AG20443 (cell line): Measurements from ENCODE around the gene DAPK2.
"Not testable (repeated sequence)": the region's sequence is repeated elsewhere in the genome, so short reads cannot be mapped to it uniquely, and the experiment has no call there.

Experiments used
- DNase-seq: peaks from one replicate; pipeline ENCODE4 v3.0.0; 2012; ENCODE audit warnings: low spot score, mixed read lengths

The DAPK2 gene

DNA sequence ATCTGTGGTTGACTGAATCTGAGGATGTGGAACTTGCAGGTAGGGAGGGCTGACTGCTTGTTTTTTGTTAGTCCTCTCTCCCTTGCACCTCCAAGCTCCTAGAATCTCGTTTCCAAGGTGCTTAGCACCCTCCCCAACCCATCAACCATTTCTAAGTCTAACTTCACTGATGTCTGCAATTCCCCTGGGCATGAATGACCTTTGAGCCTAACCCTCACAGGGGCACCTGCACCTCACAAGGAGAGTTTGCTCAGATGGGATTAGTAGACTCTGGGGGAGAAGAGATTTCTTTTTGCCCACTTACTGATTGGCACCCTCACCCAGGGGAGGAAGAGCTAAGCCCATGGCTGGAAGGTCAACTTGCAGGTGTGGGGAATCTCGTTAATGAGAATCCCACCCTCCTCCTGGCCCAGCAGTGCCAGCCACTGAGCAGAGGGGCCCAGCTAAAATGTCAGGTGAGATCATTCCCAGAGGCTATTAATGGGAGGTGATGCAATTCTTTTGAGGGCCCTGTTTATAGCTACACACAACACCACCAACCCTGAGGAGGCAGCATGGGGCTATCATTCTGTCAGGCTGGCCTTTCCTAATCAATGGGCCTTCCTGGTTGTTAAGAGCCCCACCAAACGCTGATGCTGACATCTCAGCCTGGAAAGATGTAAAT, 130.9 kb downstream of the DAPK2 start:
- DNase-seq: no peak

DNA sequence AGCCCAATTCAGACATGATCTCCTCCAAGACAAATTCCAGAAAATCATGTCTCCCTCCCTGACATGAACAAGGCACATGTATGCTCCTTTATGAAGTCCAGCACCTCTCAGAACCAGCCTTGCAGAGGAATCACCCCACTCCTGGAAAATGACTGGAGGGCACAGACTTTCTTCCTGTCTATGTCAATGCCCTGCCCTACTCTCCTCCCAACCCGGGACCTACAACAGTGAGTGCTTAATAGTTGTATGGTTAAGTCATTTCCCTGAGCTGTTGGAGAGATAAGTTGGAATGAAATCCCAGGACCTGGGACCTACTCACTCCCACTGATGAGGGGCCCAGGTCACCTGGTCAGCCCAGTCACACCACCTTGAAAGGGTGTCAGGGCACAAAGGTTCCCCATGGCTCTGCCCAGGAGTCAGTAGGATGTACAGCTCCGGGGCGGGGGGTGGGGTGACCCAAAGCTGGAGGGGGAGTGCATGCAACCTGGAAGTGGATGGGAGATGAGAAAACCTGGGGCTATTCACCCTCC, 132.4 kb downstream of the DAPK2 start:
- no peak for DNase-seq

DNA sequence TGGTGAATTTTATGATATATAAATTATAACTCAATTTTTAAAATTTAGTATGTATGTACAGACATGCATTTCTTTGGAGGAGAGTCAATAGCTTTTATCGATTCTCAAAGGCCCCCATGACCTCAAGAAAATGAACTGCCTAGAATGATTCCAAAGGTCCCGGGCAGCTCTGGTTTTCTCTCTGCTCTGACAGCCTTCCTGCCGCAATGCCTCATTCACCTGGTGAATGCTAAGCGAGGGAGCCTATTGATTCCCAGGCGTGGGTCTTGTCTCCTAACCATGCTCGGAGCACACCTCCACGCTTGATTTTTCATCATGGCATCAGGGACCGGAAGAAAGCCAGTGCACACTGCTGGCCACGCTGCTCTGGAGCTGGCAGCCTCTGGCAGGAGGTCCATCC, 132.9 kb downstream of the DAPK2 start:
- no peak for DNase-seq

DNA sequence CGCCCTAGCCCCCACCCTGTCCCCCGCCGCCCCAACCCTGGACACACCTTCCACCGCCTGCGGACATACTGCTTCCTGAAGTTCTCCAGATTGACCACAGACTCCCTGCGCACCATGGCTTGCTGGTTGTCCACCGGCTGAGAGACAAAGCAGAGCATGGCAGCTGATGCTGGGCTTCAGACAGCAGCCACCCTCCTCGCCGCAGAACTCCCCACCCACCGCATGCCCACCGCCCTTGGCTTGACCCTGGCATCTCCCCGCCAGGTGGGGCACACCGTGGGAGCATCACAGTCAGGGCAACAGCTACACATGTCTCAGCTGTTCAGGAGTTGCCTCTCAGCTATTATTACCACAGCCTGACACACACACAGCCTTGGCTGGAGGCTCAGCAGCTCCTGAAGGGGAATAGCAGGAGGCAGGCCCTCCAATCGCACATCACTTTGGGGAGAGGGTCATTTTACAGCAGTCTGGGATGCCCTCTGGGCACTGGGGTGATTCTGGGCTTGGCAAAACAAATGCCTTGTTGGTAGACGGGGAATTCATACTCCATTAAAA, 134.1 kb downstream of the DAPK2 start:
- no peak for DNase-seq

DNA sequence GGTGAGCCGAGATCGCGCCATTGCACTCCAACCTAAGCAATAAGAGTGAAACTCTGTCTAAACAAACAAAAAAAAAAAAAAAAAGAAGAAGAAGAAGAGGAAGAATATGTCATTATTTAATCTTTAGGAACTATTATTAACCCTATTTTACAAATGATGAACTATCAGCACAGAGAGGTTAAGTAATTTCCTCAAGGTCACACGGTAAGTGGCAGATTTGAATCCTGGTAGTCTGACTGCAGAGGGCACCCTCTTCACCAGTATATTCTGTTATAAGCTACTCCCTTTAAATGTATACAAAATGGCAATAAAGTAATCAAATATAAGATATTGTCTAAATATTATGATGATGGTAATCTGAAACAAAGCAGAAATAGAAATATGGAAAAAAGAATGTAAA, 135.1 kb downstream of the DAPK2 start:
- DNase-seq: no peak

DNA sequence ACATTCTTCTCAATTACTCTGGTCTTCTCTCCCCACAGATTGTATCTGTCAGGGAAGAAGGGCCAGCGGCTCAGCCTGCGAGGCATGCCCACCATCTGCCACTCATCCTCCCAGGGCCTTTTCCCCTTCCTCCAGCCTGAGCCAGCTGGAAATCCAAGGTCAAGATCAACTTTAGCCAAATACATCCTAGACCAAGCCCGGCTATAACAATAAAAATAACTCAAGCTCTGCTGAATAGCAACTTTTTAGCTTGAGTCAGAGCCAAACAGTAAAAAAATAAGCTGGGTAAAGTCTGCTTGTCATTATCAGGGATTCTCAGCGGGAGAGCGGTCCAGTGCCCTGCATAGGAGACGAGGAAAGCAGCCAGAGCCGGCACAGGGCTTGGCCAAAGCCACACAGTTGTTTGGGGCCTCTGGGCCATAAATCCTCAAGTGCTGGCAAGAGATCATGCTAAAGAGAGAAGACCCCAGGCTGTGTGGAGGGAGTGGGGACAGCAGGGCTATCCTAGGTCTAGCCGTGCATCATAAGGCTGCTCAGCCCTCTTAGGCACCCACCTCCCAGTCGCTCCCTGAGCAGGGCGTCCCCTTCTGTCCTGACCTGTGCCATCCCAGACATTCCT, 136.4 kb downstream of the DAPK2 start:
- DNase-seq: peak; percentile 81

DNA sequence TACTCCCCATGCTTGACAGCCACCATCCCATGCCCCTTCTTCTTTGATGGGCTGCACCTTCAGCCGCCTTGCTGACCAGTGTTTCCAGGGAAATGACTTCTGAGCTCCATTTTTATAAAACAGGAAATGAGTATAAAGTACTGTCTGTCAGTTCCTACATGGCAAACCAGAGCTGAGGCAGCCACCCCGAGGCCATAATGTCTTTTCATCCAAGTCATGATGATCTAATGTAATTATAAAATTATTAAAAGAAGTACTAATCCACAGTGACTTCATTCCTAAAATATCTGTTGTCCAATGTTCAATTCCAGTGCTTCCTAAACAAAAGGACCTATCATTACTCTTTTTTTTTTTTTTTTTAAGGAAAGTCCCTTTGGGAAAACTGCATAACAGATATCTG, 137.3 kb downstream of the DAPK2 start:
- DNase-seq: peak; percentile 35

DNA sequence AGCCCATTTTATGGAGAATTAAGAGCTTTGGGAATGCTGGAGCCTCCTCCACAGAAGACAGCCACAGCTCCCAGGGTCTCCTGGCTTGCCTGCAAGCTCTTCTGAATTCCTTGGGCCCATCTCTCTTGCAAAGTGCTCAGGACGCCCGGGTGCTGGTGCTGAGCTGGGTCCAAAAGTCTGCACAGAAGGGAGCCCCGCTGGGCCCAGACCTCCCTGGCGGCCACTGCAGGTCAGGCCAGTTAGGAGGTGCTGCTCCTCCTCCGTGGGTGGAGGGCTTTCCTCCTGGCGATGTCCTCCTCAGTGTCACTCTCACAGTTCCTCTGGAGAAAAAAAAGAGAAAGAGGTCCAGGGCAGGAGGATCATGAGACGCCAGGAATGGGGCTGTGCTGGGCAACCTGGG, 138.0 kb downstream of the DAPK2 start:
- DNase-seq: no peak

DNA sequence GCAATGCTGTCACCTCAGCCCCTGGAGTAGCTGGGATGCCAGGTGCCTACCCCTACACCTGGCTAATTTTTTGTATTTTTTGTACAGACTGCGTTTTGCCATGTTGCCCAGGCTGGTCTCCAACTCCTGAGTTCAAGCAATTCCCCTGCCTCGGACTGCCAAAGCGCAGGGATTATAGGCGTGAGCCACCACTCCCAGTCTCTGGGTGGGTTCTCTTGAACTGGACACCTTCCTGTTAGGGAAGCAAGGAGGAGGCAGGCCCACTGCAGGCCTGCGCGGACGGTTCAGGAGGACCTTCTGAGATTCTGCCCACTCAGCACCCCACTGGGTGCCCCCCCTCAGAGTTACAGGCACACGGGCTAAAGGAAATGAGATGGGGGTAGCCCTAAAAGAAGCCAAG, 138.8 kb downstream of the DAPK2 start:
- DNase-seq: no peak

DNA sequence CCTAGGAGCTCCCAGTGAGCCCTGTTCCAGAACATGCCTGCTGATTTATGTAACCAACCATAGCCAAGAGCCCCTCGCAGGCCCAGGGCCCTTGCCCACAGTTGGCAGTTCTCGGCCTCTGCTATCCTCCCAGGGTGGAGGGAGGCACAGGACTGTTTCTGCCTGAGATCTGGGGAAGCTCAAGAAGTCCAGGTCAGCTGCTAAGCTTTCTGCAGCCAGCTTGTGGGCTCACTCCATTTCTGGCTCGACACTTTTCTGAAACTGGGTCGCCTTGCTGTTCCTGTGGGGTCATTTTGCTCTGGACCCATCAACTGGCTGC, 140.1 kb downstream of the DAPK2 start:
- DNase-seq: no peak

DNA sequence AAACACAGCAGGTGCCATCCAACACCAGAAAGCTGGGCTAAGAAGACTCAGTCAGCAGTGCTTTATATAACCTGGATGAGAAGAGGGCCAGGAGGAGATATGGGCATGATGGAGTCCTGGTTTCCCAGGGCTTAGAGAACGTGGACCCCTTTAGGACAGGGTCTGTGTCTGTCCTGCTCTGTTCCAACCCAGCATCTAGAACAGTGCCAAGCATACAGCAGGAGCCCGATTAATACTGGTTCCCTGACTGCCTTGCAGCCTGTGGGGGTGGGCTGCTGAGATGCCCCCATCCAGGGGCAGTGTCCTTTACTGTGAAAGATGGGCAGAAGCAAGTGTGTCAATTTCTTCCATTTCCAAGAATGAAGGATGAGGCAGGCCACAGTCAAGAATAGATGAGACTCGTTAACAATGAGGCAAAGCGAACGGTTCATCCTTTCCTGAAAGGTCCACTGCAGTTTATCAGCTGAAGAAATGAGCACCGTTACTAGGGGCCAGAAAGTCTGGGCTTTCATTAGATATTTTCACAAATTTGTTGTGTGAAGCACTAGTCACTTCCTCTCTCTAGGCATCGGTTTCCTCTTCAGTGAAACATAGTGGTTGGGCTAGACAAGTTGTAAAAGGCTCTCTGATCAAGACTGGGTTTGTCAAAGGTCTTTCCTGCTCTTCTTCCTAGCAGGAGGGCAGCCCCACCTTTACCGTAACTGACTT, 140.6 kb downstream of the DAPK2 start:
- no peak for DNase-seq

DNA sequence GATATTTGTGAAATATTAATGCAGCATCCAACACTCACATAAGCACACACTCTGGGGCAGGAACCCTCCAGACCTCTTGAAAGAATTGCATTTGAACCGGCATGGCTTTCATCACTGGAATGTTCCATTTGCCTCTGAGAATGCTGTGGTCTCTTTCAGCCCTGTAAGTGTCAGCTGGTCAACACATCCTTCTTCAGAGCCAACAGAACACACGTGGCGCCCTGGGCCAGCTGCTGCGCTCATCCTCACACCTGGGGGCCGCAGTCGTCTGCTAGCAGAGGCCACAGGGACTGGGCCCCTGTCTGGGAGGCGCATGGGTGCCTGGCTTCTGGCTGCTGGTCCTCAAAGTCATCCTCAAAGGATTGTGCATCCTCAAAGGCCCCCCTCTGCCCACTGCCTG, 141.2 kb downstream of the DAPK2 start:
- no peak for DNase-seq

DNA sequence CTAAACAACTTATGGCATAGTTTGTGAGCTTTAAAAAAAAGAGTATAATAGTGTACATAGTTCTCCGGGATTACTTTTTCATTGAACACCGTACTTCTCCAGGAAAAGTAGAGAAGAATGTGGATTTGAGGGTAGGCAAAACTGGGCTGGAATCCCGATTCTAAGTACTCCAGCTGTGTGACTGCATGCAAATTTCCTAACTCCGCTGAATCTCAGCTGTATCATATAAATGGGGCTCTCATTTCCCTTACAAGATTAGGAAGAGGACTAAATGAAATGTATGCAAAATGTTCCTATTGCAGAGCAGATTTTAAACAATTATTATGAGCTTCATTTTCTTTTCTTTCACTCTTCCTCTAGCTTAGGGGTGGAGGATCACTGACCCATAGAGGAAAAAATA, 142.2 kb downstream of the DAPK2 start:
- no peak for DNase-seq

DNA sequence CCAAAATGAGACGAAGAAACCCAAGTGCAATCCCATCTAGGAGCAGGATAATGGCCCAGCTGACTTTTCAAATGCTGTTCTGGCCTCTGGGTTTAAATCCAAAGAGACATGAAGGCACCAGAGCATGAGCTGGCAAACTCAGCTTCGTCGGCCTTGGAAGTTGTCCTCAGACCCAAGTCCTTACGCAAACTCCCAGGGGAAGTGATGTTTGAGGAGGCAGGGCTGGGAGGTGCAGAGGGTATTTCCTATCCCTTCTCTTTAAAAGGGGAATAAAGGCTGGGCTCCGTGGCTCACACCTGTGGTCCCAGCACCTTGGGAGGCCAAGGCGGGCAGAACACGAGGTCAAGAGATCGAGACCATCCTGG, 143.6 kb downstream of the DAPK2 start:
- DNase-seq: no peak

DNA sequence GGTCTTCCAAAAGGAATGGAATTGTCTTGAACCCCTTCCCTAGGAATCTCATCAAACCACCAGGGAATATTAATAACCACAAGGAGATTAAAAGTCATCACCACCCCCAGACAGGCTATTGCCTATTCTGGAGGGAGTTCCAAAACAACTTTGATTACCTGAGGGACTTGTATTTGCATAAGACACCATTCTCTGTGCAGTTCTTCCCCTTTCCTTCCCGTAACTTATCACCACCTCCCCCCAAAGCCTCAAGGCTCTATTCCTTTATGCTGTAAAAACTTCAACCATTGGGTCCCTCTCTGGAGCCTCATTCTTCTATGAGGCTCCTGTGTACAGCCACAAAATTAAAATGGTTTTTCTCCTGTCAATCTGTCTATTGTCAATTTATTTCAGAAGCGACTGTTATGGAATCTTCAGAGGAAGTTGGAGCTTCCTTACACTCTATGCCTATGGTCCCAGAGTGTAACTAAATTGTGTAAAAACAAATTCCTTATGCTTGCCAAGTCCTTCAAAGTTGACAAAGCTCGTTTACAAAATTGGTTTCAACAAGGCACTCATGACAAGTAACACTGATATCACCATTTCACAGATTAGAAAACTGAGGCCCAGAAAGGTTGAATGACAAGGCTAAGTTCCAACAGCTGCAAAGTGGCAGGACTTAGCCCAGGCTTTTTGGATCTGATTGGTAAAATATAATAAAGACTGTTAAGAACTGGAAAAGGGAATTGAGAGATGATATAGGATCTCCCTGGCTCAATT, 144.2 kb downstream of the DAPK2 start:
- no peak for DNase-seq

DNA sequence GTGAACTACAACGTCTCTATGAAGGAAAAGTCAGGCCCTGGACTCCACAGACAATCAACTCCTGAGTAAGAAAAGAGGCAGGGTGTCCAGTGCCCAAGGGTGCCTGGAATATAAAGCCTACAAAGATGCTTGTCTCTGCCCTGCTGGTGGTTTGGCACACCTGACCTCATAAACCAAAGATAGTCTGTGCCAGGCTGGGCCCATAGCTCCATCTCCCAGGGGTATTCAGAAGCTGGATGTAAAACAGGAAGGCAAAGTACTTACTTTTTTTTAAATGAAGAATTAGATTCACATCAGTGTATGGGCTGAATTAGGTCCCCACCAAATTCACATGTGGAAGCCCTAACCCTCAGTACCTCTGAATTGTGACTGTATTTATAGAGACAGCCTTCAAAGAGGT, 146.0 kb downstream of the DAPK2 start:
- DNase-seq: no peak

DNA sequence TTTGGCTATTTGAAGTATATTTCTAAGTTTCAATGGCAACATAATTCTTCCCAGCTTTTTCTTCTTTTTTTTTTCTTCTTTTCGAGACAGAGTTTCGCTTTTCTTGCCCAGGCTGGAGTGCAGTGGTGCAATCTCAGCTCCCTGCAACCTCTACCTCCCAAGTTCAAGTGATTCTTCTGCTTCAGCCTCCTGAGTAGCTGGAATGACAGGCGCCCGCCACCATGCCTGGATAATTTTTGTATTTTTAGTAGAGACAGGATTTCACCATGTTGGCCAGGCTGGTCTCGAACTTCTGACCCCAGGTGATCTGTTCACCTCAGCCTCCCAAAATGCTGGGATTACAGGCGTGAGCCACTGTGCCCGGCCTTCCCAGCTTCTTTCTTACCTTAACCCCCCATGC, 146.7 kb downstream of the DAPK2 start:
- DNase-seq: not testable (repeated sequence)

DNA sequence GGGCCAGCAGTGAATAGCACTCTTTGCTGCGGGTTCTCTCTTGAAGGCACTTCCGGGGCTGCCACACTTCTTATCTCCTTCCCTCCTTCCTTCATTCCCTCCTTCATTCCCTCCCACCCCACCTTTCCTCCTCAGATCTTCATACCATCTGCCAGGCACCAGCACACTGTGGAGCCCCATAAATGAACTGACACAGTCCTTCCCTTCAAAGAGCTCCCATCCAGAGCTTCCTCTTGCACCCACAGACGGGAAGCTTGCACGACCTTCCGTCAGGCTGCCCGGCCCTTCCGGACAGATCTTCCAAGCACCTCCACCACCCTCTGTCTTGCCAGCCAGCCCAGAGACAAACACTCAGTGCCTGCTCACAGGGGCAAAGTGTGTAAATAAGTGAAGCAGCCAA, 147.1 kb downstream of the DAPK2 start:
- no peak for DNase-seq

DNA sequence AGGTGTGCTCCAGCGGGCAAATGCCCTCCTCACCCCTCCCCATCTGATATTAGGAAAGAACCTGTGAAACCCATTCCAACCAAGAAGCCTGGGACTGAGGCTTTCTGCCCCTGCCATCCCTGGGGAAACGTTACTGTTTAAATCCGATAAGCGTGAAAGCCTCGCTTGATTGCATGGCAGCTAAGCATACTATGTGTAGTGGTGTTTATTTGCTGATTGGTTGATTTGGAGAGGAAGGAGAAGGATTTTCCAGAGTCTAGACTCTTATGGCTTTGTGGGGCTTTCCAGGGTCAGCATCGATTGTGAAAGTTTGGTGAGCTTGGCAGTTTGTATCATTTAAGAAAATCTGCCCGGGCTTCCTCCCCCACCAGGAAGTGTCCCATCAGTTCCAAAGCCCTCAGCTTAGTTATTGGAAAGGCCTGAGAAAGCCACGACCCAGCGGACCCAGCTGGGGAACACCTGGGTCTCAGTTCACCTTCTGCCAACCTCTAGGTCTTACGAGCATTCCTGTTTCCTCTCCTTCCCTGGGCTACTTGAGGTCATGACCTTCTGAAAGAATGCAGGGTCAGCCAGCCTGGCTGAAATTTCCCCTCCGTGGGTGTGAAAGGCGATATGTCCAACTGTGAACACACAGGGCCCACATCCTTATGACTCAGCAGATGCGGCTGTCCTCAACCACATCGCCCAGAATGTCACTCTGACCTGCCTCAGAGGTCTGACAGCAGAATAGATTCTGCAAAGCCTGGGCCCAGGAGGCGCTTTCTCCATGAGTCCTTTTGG, 149.8 kb downstream of the DAPK2 start:
- DNase-seq: peak; percentile 72

DNA sequence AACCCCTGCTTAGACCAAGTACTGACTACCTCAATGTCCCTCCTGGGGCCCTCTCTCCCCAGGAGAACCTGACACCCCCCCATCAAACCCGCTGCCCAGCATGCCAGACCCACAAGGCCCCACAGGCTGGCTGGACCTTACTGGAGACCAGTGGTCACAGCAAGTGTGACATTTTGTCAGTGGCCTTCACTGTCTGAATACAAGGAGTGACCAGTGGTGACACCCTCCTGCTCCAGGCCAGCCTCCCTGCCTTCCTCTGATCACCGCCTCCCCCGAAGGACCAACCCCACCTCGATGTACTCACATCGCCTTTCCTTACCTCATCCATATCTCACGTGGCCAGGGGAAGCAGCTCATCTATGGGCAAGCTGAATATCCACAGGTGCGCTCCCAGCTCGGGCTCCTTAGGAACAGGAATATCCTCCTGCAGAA, 150.5 kb downstream of the DAPK2 start:
- DNase-seq: no peak

DNA sequence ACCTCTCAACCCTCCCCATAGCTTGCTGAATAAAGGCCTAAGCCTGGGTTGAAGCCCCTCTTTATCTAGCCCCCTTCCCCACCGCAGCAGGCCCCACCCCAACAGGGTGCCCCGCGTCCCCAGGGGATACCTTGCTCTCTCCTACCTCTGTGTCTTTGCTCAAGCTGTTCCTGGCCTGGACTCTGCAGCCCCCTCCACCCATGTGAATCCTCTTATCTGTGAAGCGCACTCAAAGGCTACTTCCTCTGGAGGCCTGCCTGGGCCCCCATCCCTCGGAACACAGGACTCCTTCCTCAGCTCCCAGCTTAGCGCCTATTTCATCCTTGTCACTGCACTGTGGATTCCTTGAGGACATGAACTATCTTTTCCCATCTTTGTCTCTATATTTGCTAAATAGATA, 151.1 kb downstream of the DAPK2 start:
- no peak for DNase-seq

DNA sequence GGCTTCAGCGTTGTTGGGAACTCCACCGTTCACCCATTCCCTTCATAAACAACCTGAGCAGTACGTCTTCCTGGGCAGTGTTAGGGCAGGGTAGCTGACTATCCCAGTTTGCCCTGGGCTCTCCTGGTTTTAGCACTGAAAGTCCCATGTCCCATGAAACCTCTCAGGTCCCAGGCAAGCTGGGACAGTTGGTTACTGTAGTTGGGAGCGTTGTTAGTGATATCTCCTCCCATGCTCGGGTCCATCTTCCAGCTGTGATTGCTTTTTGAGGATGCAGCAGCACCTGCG, 151.7 kb downstream of the DAPK2 start:
- no peak for DNase-seq
